ENCODE data around the gene FBXL15. TPM values are rescaled to one million over a fixed set of nuclear protein-coding genes. Genes with fewer than 3 reads are reported as not detected.

FBXL15 gene
- total and polyA plus RNA-seq, 2 of the 13 experiments (the other 11 are each of a cell fraction or from before 2014, with no cell fraction given), result 4.3 to 8.3 TPM

DNA sequence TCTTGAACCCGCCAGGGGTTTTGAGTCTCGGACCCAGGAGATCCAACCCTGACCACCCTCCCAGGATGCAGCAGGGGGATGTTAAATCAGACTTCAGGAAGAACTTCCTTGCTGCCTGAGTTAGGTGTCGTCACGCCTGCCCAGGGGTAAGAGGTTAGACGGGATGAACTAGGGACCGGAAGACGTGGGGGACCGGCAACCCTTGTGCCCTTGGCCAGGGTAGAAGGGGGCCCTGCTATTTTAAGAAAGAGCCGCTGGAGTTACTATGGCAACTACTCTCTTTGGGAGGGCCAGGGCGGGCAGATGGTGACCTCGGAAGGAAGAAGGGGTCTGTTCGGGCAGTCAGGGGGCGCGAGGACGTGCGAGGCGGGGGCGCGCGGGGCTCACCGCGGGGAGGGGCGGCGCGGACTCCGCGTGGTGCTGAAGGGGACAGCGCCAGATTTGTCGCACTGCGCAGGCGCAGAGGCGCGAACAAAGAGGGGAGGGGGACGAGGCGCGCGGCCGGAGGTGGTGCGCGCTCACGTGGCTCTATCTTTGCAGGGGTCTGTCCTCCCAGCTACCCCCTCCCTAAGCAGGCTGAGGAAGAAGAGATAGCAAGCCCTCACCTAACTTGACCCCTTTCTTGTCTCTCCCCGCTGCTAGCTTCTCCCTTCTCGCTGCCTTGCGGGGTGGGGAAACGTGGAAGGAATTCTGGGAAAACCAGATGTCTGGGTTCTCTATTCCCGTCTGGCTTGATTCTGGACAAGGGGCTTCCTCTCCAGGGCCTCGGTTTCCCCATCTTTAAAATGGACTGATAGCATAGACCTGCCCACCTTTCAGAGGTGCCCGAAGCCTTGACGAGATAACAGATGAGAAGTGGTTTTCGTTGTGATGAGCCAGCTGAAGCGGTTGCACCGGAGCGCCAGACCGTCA is 1.1 kb upstream of the FBXL15 start (continued):
- TF ChIP-seq, protein P1, sequence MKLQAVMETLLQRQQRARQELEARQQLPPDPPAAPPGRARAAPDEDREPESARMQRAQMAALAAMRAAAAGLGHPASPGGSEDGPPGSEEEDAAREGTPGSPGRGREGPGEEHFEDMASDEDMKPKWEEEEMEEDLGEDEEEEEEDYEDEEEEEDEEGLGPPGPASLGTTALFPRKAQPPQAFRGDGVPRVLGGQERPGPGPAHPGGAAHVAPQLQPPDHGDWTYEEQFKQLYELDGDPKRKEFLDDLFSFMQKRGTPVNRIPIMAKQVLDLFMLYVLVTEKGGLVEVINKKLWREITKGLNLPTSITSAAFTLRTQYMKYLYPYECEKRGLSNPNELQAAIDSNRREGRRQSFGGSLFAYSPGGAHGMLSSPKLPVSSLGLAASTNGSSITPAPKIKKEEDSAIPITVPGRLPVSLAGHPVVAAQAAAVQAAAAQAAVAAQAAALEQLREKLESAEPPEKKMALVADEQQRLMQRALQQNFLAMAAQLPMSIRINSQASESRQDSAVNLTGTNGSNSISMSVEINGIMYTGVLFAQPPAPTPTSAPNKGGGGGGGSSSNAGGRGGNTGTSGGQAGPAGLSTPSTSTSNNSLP (IDR thresholded peaks at IDR 0.05; ENCODE audit: low read depth, low read length), result no peak
- TF ChIP-seq WIZ (CRISPR knock-in tag; IDR thresholded peaks at IDR 0.05) (peak; percentile 76), ZSCAN25 (CRISPR knock-in tag; IDR thresholded peaks at IDR 0.05) (no peak), AHR (CRISPR knock-in tag; IDR thresholded peaks at IDR 0.05) (no peak), TCF12 (IDR thresholded peaks at IDR 0.05) (no peak), TCF12 (CRISPR knock-in tag; IDR thresholded peaks at IDR 0.05) (no peak), TGIF2 (CRISPR knock-in tag; IDR thresholded peaks at IDR 0.05) (no peak), HOXA5 (CRISPR knock-in tag; IDR thresholded peaks at IDR 0.05) (peak; percentile 95), FLYWCH1 (CRISPR knock-in tag; IDR thresholded peaks at IDR 0.05) (no peak), PITX1 (CRISPR knock-in tag; IDR thresholded peaks at IDR 0.05) (no peak), IKZF4 (CRISPR knock-in tag; IDR thresholded peaks at IDR 0.05; ENCODE audit: borderline replicate concordance, low read depth, not compliant biosample characterization) (no peak), KLF9 (CRISPR knock-in tag; IDR thresholded peaks at IDR 0.05; ENCODE audit: low read depth) (no peak; the same call in 1 of the 2 replicates), ZNF619 (CRISPR knock-in tag; IDR thresholded peaks at IDR 0.05) (no peak), NFYC (CRISPR knock-in tag; IDR thresholded peaks at IDR 0.05) (no peak), ZBTB46 (CRISPR knock-in tag; IDR thresholded peaks at IDR 0.05; ENCODE audit: borderline replicate concordance) (no peak), ELF3 (CRISPR knock-in tag; IDR thresholded peaks at IDR 0.05) (no peak; the same call in 1 of the 2 replicates), NFRKB (IDR thresholded peaks at IDR 0.05) (no peak), ZNF629 (CRISPR knock-in tag; conservative IDR thresholded peaks at IDR 0.05) (peak; percentile 83), ELF4 (CRISPR knock-in tag; IDR thresholded peaks at IDR 0.05; ENCODE audit: borderline replicate concordance) (no peak), SP1 (IDR thresholded peaks at IDR 0.05) (no peak), SP1 (CRISPR knock-in tag; IDR thresholded peaks at IDR 0.05) (no peak)
- TF ChIP-seq, protein P2, sequence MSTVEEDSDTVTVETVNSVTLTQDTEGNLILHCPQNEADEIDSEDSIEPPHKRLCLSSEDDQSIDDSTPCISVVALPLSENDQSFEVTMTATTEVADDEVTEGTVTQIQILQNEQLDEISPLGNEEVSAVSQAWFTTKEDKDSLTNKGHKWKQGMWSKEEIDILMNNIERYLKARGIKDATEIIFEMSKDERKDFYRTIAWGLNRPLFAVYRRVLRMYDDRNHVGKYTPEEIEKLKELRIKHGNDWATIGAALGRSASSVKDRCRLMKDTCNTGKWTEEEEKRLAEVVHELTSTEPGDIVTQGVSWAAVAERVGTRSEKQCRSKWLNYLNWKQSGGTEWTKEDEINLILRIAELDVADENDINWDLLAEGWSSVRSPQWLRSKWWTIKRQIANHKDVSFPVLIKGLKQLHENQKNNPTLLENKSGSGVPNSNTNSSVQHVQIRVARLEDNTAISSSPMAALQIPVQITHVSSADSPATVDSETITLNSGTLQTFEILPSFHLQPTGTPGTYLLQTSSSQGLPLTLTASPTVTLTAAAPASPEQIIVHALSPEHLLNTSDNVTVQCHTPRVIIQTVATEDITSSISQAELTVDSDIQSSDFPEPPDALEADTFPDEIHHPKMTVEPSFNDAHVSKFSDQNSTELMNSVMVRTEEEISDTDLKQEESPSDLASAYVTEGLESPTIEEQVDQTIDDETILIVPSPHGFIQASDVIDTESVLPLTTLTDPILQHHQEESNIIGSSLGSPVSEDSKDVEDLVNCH (CRISPR knock-in tag; IDR thresholded peaks at IDR 0.05), result no peak
- TF ChIP-seq, protein P3, sequence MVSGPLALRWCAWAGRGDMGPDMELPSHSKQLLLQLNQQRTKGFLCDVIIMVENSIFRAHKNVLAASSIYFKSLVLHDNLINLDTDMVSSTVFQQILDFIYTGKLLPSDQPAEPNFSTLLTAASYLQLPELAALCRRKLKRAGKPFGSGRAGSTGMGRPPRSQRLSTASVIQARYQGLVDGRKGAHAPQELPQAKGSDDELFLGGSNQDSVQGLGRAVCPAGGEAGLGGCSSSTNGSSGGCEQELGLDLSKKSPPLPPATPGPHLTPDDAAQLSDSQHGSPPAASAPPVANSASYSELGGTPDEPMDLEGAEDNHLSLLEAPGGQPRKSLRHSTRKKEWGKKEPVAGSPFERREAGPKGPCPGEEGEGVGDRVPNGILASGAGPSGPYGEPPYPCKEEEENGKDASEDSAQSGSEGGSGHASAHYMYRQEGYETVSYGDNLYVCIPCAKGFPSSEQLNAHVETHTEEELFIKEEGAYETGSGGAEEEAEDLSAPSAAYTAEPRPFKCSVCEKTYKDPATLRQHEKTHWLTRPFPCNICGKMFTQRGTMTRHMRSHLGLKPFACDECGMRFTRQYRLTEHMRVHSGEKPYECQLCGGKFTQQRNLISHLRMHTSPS (CRISPR knock-in tag; IDR thresholded peaks at IDR 0.05; ENCODE audit: low read depth), result no peak
- TF ChIP-seq, protein P4, sequence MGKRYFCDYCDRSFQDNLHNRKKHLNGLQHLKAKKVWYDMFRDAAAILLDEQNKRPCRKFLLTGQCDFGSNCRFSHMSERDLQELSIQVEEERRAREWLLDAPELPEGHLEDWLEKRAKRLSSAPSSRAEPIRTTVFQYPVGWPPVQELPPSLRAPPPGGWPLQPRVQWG (CRISPR knock-in tag; IDR thresholded peaks at IDR 0.05; ENCODE audit: borderline replicate concordance, low read depth), result no peak

All from HepG2 (cell line).